A549 (cell line): ENCODE results near the gene GGACT. TPM values are rescaled to one million over a fixed set of nuclear protein-coding genes. Genes with fewer than 3 reads are reported as not detected.

Experiments
- ATAC-seq, 2 experiments: fragments of 200-7000 bp in 1 of 2; fragments of >200 bp in 1 of 2; cut with Nextera tagmentation in 1 of 2; cut with Tn5 transposase in 1 of 2; 3 replicates each; pipeline versions ENCODE4 v1.8.0 to v1.9.1; 2018 to 2020; ENCODE audit warnings: mild to moderate bottlenecking in 1 of 2, moderate library complexity in 1 of 2
- CTCF ChIA-PET: fragments of 300-600 bp; sonication (Branson Sonifier 250); formaldehyde crosslinking; extraction: SDS; loops from one replicate; lab custom pipeline; 2021; ENCODE audit warnings: antibody characterized with exemption, inconsistent platforms; lab: Yijun Ruan, JAX
- POLR2A ChIA-PET: fragments of 350-600 bp; formaldehyde crosslinking; extraction: SDS; loops from one replicate; lab custom pipeline; 2021; ENCODE audit warnings: antibody characterized with exemption, inconsistent platforms; lab: Yijun Ruan, JAX
- DNase-seq, 2 experiments: peaks; one replicate each; pipeline versions ENCODE4 v3.0.0 to v3.0.0-alpha.2; 2011 to 2016; ENCODE audit warnings: low read depth in 1 of 2, low spot score in 1 of 2
- FAIRE-seq: peaks from 2 replicates; lab custom pipeline; 2011; peaks lifted over from hg19 to GRCh38; lab: Jason Lieb, UNC
- H3K27ac ChIP-seq, 2 experiments: fragments of >200 bp; sonication (Bioruptor Twin); formaldehyde crosslinking; 3 replicates each; pipeline ENCODE4 v1.5.1; 2016 to 2017
- H3K4me1 ChIP-seq: fragments of >200 bp; sonication (Bioruptor Twin); formaldehyde crosslinking; 3 replicates; pipeline ENCODE4 v1.6.1; 2016
- H3K4me2 ChIP-seq: fragments of >200 bp; sonication (Bioruptor Twin); formaldehyde crosslinking; 3 replicates; pipeline ENCODE4 v1.6.1; 2016
- H3K4me3 ChIP-seq: fragments of >200 bp; sonication (Bioruptor Twin); formaldehyde crosslinking; 3 replicates; pipeline ENCODE4 v1.5.1; 2016
- H3K9me3 ChIP-seq: fragments of >200 bp; sonication (Bioruptor Twin); formaldehyde crosslinking; 3 replicates; pipeline ENCODE4 v1.6.1; 2016
- CBX2 ChIP-seq: fragments of 200-600 bp; sonication (generic); IDR thresholded peaks from 2 replicates; pipeline ENCODE4 v1.6.1; 2016; ENCODE audit warnings: low read depth, mild to moderate bottlenecking, borderline replicate concordance
- EP300 ChIP-seq, 2 experiments: fragments of >200 bp; sonication (Bioruptor Twin); formaldehyde crosslinking; IDR thresholded peaks; 2 replicates in 1 of 2; 3 replicates in 1 of 2; pipeline ENCODE4 v1.6.1; 2016 to 2017
- FOSL2 ChIP-seq, 2 experiments: fragments of 450-650 bp in 1 of 2; fragments of >200 bp in 1 of 2; sonication (Bioruptor Twin) in 1 of 2; formaldehyde crosslinking; IDR thresholded peaks; 2 replicates each; pipeline versions ENCODE4 v1.5.0 to v1.6.1; 2016 to 2020; ENCODE audit warnings: mild to moderate bottlenecking in 1 of 2, moderate library complexity in 1 of 2
- GATA3 ChIP-seq: IDR thresholded peaks from 2 replicates; pipeline ENCODE4 v1.6.1; 2012; ENCODE audit warnings: borderline replicate concordance
- HDAC2 ChIP-seq: fragments of 200-600 bp; sonication (generic); IDR thresholded peaks from 2 replicates; pipeline ENCODE4 v1.6.1; 2016
- KDM1A ChIP-seq: fragments of 200-600 bp; sonication (generic); IDR thresholded peaks from 2 replicates; pipeline ENCODE4 v1.6.1; 2016; ENCODE audit warnings: low read depth, mild to moderate bottlenecking
- MYC ChIP-seq: IDR thresholded peaks from 2 replicates; pipeline ENCODE4 v1.6.1; 2012; ENCODE audit warnings: mild to moderate bottlenecking, inconsistent platforms, low read length, improper control_type of control experiment, borderline replicate concordance
- NFE2L2 ChIP-seq: fragments of 150-350 bp; conservative IDR thresholded peaks from 2 replicates; pipeline ENCODE4 v1.6.1; 2014; ENCODE audit warnings: low read length
- NPAS2 ChIP-seq: fragments of 250-450 bp; sonication (Bioruptor Pico); IDR thresholded peaks from 2 replicates; pipeline ENCODE4 v1.8.0; 2022; ENCODE audit warnings: mild to moderate bottlenecking, moderate library complexity, borderline replicate concordance
- RCOR1 ChIP-seq: fragments of 150-350 bp; IDR thresholded peaks from 2 replicates; pipeline ENCODE4 v1.6.1; 2014; ENCODE audit warnings: antibody characterized with exemption, low read length, low read depth
- RFX5 ChIP-seq: fragments of 450-650 bp; IDR thresholded peaks from 2 replicates; pipeline ENCODE4 v1.7.1; 2014; ENCODE audit warnings: antibody characterized with exemption, mild to moderate bottlenecking, moderate library complexity
- SREBF2 ChIP-seq: fragments of 450-650 bp; IDR thresholded peaks from 2 replicates; pipeline ENCODE4 v1.6.1; 2014; ENCODE audit warnings: mild to moderate bottlenecking, moderate library complexity
- WGBS: methylation state at CpG from one replicate; pipeline ENCODE4 v1.1.6; 2017; ENCODE audit errors: missing lambda C conversion rate; 5-methylcytosine and 5-hydroxymethylcytosine counted together
- polyA plus RNA-seq, 4 experiments: library from polyadenylated mRNA; depleted of rRNA in 3 of 4; stranded (reverse); fragments of >200 nt; fragmentation: RNase III in 1 of 4; extraction: RNeasy Plus Mini Kit Qiagen cat#74134 plus additional on column Dnase treatment in 1 of 4; gene quantifications; 2 replicates in 3 of 4; 3 replicates in 1 of 4; pipeline ENCODE4 v1.2.3, GENCODE V29; 2011 to 2017
- TF ChIP-seq, protein P1 (sequence below): fragments of 450-650 bp; IDR thresholded peaks from 2 replicates; pipeline ENCODE4 v1.6.1; 2014; ENCODE audit warnings: antibody characterized with exemption
- TF ChIP-seq, protein P2 (sequence below): fragments of 250-450 bp; sonication (Bioruptor Pico); IDR thresholded peaks from 2 replicates; pipeline ENCODE4 v1.5.0; 2020; ENCODE audit warnings: low read depth, mild to moderate bottlenecking, moderate library complexity
- TF ChIP-seq, protein P3 (sequence below): fragments of >200 bp; sonication (Bioruptor Twin); formaldehyde crosslinking; IDR thresholded peaks from 3 replicates; pipeline ENCODE4 v1.5.1; 2016
- TF ChIP-seq, protein P4 (sequence below): fragments of >200 bp; sonication (Bioruptor Twin); formaldehyde crosslinking; IDR thresholded peaks from 3 replicates; pipeline ENCODE4 v1.6.1; 2016

Gene GGACT
- polyA plus RNA-seq, 2 of the 4 experiments (the other 2 are of a cell fraction), result 2.7 to 8.6 TPM

DNA sequence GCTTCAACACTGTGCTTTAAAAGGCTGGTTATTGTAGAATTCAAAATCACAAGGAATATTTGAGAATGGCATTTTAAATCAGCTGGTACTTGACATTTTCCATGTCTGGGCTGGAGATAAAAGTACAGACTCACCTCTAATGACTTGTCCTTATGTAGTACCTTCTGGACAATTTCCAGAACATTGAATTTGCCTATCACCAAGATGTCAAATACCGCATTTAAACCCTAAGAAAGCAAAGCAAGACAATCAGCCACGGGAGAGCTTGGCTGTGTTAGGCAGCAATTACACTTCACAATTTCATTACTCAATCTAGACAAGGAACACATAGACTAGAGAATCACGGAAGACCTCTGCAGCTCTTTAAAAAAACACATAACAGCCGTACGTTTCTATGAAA is 49.2 kb upstream of the GGACT start:
- no peak overlapping the region for H3K27ac ChIP-seq
- WGBS, result 94% methylated on average over 5 of the region's 5 CpGs
- no peaks in the 10 kb centered on the region for H3K9me3 ChIP-seq
- no peak overlapping the region for H3K4me2 ChIP-seq
- H3K4me1 ChIP-seq, result peaks cover 12% of the 10 kb centered on the region; the same call in 1 of the 3 replicates
- POLR2A ChIA-PET, result no interaction called here
- FAIRE-seq, result no peak
- ATAC-seq, result no peak
- TF ChIP-seq SREBF2, result no peak
- TF ChIP-seq, protein P1, sequence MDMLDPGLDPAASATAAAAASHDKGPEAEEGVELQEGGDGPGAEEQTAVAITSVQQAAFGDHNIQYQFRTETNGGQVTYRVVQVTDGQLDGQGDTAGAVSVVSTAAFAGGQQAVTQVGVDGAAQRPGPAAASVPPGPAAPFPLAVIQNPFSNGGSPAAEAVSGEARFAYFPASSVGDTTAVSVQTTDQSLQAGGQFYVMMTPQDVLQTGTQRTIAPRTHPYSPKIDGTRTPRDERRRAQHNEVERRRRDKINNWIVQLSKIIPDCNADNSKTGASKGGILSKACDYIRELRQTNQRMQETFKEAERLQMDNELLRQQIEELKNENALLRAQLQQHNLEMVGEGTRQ, result no peak
- no peak for TF ChIP-seq NFE2L2
- TF ChIP-seq MYC, result no peak
- no peak for TF ChIP-seq RCOR1
- no peak for TF ChIP-seq CBX2
- no peak for TF ChIP-seq RFX5
- no peak for TF ChIP-seq EP300 (IDR thresholded peaks at IDR 0.05)
- TF ChIP-seq FOSL2 (IDR thresholded peaks at IDR 0.05), result no peak
- no peak for TF ChIP-seq FOSL2 (CRISPR knock-in tag; IDR thresholded peaks at IDR 0.05)
- TF ChIP-seq NPAS2 (CRISPR knock-in tag), result no peak
- TF ChIP-seq, all 56 proteins: peak for 0
- no peak overlapping the region for H3K4me3 ChIP-seq
- CTCF ChIA-PET, result no interaction called here
- no peak for DNase-seq

DNA sequence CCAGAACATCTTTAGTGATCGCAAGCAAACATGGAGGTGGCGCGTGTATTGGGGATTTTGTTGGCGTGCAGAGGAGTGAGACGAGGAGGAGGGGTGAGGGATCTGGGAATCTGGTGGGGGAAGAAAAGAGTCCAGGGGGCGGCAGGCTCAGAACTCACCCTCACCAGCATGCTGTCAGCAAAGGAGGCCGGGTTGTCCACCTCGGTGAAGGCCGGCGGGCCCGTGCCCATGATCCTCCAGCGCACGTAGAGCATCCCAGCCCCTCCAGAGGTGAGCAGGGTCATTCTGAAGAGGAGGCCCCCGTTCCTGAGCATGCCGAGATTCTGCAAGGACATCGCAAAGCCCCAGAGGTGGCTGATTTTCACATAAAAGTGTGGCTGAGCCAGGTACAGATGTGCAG is 48.8 kb upstream of the GGACT start:
- H3K9me3 ChIP-seq, result no peaks in the 10 kb centered on the region
- peaks cover 12% of the 10 kb centered on the region; the same call in 1 of the 3 replicates for H3K4me1 ChIP-seq
- no peak for DNase-seq
- no peak overlapping the region for H3K4me3 ChIP-seq
- POLR2A ChIA-PET, result no interaction called here
- H3K4me2 ChIP-seq, result no peak overlapping the region
- TF ChIP-seq MYC (no peak), GATA3 (no peak), CBX2 (no peak), HDAC2 (no peak)
- TF ChIP-seq, protein P1, result no peak
- TF ChIP-seq, protein P2, sequence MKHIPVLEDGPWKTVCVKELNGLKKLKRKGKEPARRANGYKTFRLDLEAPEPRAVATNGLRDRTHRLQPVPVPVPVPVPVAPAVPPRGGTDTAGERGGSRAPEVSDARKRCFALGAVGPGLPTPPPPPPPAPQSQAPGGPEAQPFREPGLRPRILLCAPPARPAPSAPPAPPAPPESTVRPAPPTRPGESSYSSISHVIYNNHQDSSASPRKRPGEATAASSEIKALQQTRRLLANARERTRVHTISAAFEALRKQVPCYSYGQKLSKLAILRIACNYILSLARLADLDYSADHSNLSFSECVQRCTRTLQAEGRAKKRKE (CRISPR knock-in tag), result no peak
- TF ChIP-seq, protein P3, sequence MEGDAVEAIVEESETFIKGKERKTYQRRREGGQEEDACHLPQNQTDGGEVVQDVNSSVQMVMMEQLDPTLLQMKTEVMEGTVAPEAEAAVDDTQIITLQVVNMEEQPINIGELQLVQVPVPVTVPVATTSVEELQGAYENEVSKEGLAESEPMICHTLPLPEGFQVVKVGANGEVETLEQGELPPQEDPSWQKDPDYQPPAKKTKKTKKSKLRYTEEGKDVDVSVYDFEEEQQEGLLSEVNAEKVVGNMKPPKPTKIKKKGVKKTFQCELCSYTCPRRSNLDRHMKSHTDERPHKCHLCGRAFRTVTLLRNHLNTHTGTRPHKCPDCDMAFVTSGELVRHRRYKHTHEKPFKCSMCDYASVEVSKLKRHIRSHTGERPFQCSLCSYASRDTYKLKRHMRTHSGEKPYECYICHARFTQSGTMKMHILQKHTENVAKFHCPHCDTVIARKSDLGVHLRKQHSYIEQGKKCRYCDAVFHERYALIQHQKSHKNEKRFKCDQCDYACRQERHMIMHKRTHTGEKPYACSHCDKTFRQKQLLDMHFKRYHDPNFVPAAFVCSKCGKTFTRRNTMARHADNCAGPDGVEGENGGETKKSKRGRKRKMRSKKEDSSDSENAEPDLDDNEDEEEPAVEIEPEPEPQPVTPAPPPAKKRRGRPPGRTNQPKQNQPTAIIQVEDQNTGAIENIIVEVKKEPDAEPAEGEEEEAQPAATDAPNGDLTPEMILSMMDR, result no peak
- TF ChIP-seq, protein P4, sequence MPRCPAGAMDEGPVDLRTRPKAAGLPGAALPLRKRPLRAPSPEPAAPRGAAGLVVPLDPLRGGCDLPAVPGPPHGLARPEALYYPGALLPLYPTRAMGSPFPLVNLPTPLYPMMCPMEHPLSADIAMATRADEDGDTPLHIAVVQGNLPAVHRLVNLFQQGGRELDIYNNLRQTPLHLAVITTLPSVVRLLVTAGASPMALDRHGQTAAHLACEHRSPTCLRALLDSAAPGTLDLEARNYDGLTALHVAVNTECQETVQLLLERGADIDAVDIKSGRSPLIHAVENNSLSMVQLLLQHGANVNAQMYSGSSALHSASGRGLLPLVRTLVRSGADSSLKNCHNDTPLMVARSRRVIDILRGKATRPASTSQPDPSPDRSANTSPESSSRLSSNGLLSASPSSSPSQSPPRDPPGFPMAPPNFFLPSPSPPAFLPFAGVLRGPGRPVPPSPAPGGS, result no peak
- TF ChIP-seq, all 56 proteins: peak for 0
- ATAC-seq (no peak), FAIRE-seq (no peak)
- 93% methylated on average over 16 of the region's 16 CpGs for WGBS
- CTCF ChIA-PET, result no interaction called here
- no peak overlapping the region for H3K27ac ChIP-seq

DNA sequence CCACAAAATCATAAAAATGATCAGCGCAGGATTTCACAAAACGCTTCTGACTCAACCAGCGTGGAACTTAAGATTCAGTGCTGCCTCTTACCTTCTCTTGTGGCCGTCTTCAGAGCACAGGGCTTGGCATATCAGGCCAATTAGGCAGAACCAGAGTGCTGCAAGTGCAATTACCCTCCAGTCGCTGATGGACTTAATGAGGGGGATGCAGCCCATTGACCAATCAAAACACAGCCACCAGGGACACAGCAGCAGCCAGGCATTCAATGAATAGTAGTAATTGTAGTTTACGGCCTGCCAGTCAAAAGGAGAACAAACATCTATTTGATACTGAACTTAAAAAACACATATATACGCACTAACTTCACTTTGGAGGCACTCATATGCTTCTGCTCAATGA is 47.9 kb upstream of the GGACT start:
- Histone ChIP-seq H3K27ac (no peak overlapping the region), H3K4me2 (no peak overlapping the region), H3K9me3 (no peaks in the 10 kb centered on the region), H3K4me3 (no peak overlapping the region), H3K4me1 (peaks cover 12% of the 10 kb centered on the region; the same call in 1 of the 3 replicates)
- WGBS, result 99% methylated on average over 7 of the region's 7 CpGs
- POLR2A ChIA-PET, result no interaction called here
- TF ChIP-seq NFE2L2 (no peak), KDM1A (no peak)
- no peak for DNase-seq
- FAIRE-seq, result no peak
- CTCF ChIA-PET, result no interaction called here
- no peak for ATAC-seq
